Inflammatory macrophage treated with lipopolysaccharide for 4 hours (primary cell): ENCODE results near the gene C2orf81.
A peak's percentile ranks its signal among the peaks of the same experiment; 100 is the strongest.
"Not testable (repeated sequence)": the region's sequence is repeated elsewhere in the genome, so short reads cannot be mapped to it uniquely, and the experiment has no call there.

ENCODE experiments used
- DNase-seq: peaks from one replicate; pipeline ENCODE4 v3.0.0-alpha.2; 2020

The C2orf81 gene

GRCh38 chr2:74423231-74424095 lies 2.0 kb upstream of the C2orf81 start:
- DNase-seq, result no peak

- not testable (repeated sequence) for DNase-seq
Observed at GRCh38 chr2:74420443-74421103, 846 bp downstream of the C2orf81 start.

GRCh38 chr2:74420006-74420405 lies 1.4 kb downstream of the C2orf81 start:
- DNase-seq, result no peak

GRCh38 chr2:74419345-74419744 lies 2.1 kb downstream of the C2orf81 start:
- peak; percentile 59 for DNase-seq

GRCh38 chr2:74418312-74418711 lies 3.1 kb downstream of the C2orf81 start:
- no peak for DNase-seq

GRCh38 chr2:74417763-74418162 lies 3.7 kb downstream of the C2orf81 start:
- no peak for DNase-seq

- no peak for DNase-seq
Observed at GRCh38 chr2:74417197-74417596, 4.2 kb downstream of the C2orf81 start.

GRCh38 chr2:74416778-74417177 lies 4.6 kb downstream of the C2orf81 start:
- no peak for DNase-seq

GRCh38 chr2:74415762-74416395 lies 5.5 kb downstream of the C2orf81 start:
- DNase-seq, result no peak

- DNase-seq, result peak; percentile 13
Observed at GRCh38 chr2:74414881-74415761, 6.3 kb downstream of the C2orf81 start.

GRCh38 chr2:74414441-74414840 lies 7.0 kb downstream of the C2orf81 start:
- DNase-seq, result no peak

GRCh38 chr2:74413001-74413698 lies 8.3 kb downstream of the C2orf81 start:
- DNase-seq, result no peak

- DNase-seq, result no peak
Observed at GRCh38 chr2:74407682-74408081, 13.7 kb downstream of the C2orf81 start.

GRCh38 chr2:74406035-74406434 lies 15.4 kb downstream of the C2orf81 start:
- no peak for DNase-seq

- no peak for DNase-seq
Observed at GRCh38 chr2:74401891-74402290, 19.5 kb downstream of the C2orf81 start.

GRCh38 chr2:74399785-74400184 lies 21.6 kb downstream of the C2orf81 start:
- DNase-seq, result peak; percentile 15

GRCh38 chr2:74396149-74396548 lies 25.3 kb downstream of the C2orf81 start:
- no peak for DNase-seq

GRCh38 chr2:74393525-74393924 lies 27.9 kb downstream of the C2orf81 start:
- no peak for DNase-seq

- no peak for DNase-seq
Observed at GRCh38 chr2:74392449-74392743, 29.0 kb downstream of the C2orf81 start.

- peak; percentile 90 for DNase-seq
Observed at GRCh38 chr2:74391580-74392448, 29.6 kb downstream of the C2orf81 start.

GRCh38 chr2:74391209-74391579 lies 30.2 kb downstream of the C2orf81 start:
- peak; percentile 7 for DNase-seq
